Activated CD8-positive, alpha-beta memory T cell treated with anti-CD3 and anti-CD28 coated beads, Interleukin-2, amount 10 ng/mL, durations not matched to agents 7 days and 5 days (primary cell): ENCODE data around the gene ADAMTS3. TPM values are rescaled to one million over a fixed set of nuclear protein-coding genes. Genes with fewer than 3 reads are reported as not detected.
"Not testable (repeated sequence)": the region's sequence is repeated elsewhere in the genome, so short reads cannot be mapped to it uniquely, and the experiment has no call there.

Source experiments
- ATAC-seq: fragments of 150-1000 bp; cut with Tn5 transposase; one replicate; pipeline ENCODE4 v1.10.0; 2021; ENCODE audit warnings: moderate library complexity
- CTCF ChIA-PET: fragments of 350-600 bp; sonication (Branson Sonifier 250); formaldehyde crosslinking; loops from one replicate; lab custom pipeline; 2021; ENCODE audit warnings: antibody characterized with exemption; lab: Charles Lee
- DNase-seq: peaks from one replicate; pipeline ENCODE4 v3.0.0-alpha.2; 2020
- H3K27ac Mint-ChIP-seq: one replicate; pipeline ENCODE4 v1.8.0; 2021; ENCODE audit warnings: mild to moderate bottlenecking, mixed read lengths
- H3K27me3 Mint-ChIP-seq: one replicate; pipeline ENCODE4 v1.8.0; 2021; ENCODE audit warnings: mixed read lengths
- H3K36me3 Mint-ChIP-seq: one replicate; pipeline ENCODE4 v1.8.0; 2021; ENCODE audit warnings: mild to moderate bottlenecking, mixed read lengths
- H3K4me1 Mint-ChIP-seq: one replicate; pipeline ENCODE4 v1.8.0; 2021; ENCODE audit warnings: mixed read lengths
- H3K4me3 Mint-ChIP-seq: one replicate; pipeline ENCODE4 v1.8.0; 2021; ENCODE audit warnings: mild to moderate bottlenecking, moderate library complexity, mixed read lengths
- H3K9me3 Mint-ChIP-seq: one replicate; pipeline ENCODE4 v1.8.0; 2022; ENCODE audit warnings: low read depth, mixed read lengths
- total RNA-seq, 2 experiments: library from RNA; stranded (reverse); gene quantifications; one replicate each; pipeline ENCODE4 v1.2.3, GENCODE V29; 2021

The ADAMTS3 gene
- total RNA-seq, 2 experiments from 2014 or later: not detected

DNA sequence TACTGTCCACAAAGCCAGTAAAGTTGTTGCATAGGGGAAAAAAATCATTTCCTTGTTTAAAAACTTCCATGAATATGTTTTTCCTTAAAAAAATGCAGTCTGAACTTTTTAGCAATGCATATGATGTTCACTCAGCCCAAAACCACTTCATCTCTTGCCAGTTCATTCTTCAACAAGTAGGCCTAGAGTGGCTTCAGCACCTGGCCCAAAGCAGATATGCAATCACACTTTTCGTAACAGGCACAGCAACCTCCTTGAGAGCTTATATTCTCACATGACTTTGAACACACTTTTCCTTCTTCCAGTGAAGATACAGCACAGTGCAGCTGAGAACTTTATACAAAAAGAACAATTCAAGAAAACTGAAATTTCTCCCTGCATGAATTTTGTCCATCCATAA is 128.6 kb downstream of the ADAMTS3 start:
- CTCF ChIA-PET: no interaction called here

DNA sequence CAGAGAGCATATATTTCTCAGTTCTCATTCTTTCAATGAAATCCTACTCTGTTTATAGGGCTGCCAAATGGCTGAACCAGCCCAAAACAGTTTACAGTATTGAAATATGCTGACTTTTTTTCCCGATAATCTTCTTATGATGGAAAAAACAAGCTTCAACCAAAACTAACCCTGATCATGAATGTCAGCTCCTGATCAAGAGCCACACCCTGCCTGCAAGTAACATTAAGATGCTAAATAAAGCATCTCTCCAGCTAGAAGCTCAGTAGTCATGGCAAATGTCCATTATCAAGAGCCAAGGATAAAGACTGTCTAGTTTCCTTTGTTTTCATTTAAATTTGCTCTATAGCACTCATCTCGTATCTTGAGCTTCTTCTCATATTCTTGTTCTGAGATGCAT is 136.0 kb downstream of the ADAMTS3 start:
- CTCF ChIA-PET: no interaction called here
- H3K4me3 Mint-ChIP-seq: no peak overlapping the region
- peaks cover 2% of the 10 kb centered on the region for H3K9me3 Mint-ChIP-seq
- no peak overlapping the region for H3K27ac Mint-ChIP-seq
- no peaks in the 10 kb centered on the region for H3K4me1 Mint-ChIP-seq
- DNase-seq (no peak), ATAC-seq (no peak)
- no peaks in the 10 kb centered on the region for H3K36me3 Mint-ChIP-seq
- no peaks in the 10 kb centered on the region for H3K27me3 Mint-ChIP-seq

More for the DNA sequence above, 128.6 kb downstream of the ADAMTS3 start:
- no peak for ATAC-seq
- Mint-ChIP-seq H3K4me1 (no peaks in the 10 kb centered on the region), H3K4me3 (no peak overlapping the region), H3K27ac (no peak overlapping the region), H3K27me3 (no peaks in the 10 kb centered on the region), H3K9me3 (no peaks in the 10 kb centered on the region), H3K36me3 (no peaks in the 10 kb centered on the region)
- DNase-seq: no peak

DNA sequence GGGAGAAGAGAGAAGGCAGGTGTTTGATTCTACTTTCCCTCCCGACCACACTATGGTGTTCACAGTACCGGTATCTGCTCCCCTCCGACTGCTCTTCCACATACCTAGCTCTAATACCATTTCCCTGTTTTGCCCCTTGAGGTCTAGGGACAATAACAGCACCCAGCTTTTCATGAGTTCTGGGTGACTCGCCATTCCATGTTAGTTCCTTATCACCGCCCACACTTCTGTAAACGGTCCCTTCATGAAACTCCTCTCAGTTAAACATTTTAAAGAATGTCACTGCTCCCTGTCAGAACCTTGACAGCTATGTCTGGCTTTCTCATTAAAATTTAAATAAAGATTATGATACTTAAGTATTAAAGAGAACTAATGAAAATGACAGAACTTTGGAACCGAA is 136.7 kb downstream of the ADAMTS3 start:
- Mint-ChIP-seq H3K4me3 (no peak overlapping the region), H3K36me3 (no peaks in the 10 kb centered on the region), H3K4me1 (no peaks in the 10 kb centered on the region), H3K9me3 (peaks cover 2% of the 10 kb centered on the region), H3K27ac (no peak overlapping the region), H3K27me3 (no peaks in the 10 kb centered on the region)
- ATAC-seq (no peak), DNase-seq (no peak)
- CTCF ChIA-PET: no interaction called here

DNA sequence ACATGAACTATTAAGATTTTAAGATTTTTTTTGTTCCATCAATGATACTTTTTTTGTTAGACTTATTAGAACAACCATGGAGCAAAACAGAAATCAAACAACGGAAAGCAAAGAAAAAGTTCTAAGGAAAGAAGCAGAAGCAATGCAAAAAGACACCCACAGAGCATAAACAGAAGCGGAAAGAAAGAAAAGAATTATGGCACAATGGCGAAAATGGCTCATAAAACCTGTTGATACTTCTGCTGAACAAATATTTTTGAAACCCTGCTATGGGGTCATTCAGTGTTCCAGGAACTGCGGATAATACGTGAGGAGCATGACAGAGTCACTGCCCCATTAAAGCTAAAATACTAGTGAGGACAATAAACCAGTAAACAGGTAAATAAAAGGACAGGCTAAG is 138.0 kb downstream of the ADAMTS3 start:
- H3K27ac Mint-ChIP-seq: no peak overlapping the region
- H3K9me3 Mint-ChIP-seq: peaks cover 2% of the 10 kb centered on the region
- H3K36me3 Mint-ChIP-seq: no peaks in the 10 kb centered on the region
- no peaks in the 10 kb centered on the region for H3K27me3 Mint-ChIP-seq
- ATAC-seq (no peak), DNase-seq (no peak)
- no peak overlapping the region for H3K4me3 Mint-ChIP-seq
- CTCF ChIA-PET: no interaction called here
- H3K4me1 Mint-ChIP-seq: no peaks in the 10 kb centered on the region

DNA sequence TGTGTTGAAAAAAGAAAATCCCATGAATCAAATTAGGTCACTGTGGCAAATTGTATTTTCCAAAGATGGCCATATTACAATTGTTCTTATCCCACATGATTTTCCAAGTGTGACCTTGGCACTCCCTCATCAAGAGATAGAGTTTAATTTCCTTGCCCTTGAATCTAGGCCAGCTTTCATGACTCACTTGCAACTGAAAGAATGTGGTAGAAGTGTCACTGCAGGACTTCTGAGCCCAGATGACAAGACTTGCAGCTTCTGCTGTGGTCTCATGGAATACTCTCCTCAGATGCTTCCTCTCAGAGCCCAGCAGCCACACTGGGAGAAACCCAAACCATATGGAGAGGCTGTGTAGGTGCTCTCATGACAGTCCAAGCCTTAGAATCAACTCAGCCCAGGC is 139.0 kb downstream of the ADAMTS3 start:
- H3K4me3 Mint-ChIP-seq: no peak overlapping the region
- DNase-seq: no peak
- no peaks in the 10 kb centered on the region for H3K27me3 Mint-ChIP-seq
- CTCF ChIA-PET: no interaction called here
- H3K27ac Mint-ChIP-seq: no peak overlapping the region
- no peak for ATAC-seq
- no peaks in the 10 kb centered on the region for H3K36me3 Mint-ChIP-seq
- no peaks in the 10 kb centered on the region for H3K4me1 Mint-ChIP-seq
- peaks cover 2% of the 10 kb centered on the region for H3K9me3 Mint-ChIP-seq

DNA sequence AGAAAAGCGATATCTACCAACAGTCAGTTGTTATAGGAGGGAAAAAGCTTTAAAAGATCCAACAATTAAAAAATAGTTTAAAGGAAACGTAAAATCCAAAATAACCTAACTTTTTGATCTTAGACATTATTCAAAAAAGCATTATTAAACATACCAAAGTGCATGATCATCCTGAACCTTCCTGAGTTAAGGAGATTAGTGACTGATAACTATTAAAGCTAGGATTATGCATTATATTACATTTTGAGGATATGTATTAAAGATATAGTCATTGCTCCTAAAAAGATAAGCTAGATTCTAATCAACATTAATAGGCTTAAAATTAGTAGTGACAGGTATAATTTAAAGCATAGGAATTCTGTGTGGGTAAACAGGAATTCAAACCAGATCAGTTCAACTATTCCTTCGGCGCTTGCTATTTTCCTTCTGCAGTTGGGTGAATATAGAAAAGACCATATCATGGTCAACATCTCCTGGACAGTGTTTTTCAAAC is 139.6 kb downstream of the ADAMTS3 start:
- ATAC-seq: no peak
- DNase-seq: no peak
- Mint-ChIP-seq H3K27ac (no peak overlapping the region), H3K9me3 (no peaks in the 10 kb centered on the region), H3K4me1 (no peaks in the 10 kb centered on the region), H3K36me3 (no peaks in the 10 kb centered on the region), H3K27me3 (no peaks in the 10 kb centered on the region), H3K4me3 (no peak overlapping the region)
- CTCF ChIA-PET: no interaction called here

DNA sequence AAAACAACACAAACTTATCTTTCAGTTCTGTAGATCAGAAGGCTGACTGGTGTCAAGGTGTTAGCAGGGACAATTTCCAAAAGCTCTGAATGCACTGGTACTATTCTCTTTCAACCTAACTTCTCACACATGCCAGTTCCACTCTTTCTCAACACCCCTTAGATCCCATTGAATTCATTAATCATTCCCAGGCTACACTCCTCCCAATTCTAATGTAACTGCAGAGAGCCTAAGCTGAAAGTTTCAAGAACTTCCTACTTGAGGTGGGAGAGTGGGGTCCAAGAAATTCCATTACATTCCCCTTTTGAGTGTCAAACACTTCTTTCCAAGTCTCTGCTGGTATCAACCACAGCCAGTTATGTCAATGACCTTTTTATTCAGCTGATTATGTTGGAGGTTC is 142.0 kb downstream of the ADAMTS3 start:
- CTCF ChIA-PET: no interaction called here
- no peaks in the 10 kb centered on the region for H3K36me3 Mint-ChIP-seq
- no peaks in the 10 kb centered on the region for H3K27me3 Mint-ChIP-seq
- H3K27ac Mint-ChIP-seq: no peak overlapping the region
- no peak for DNase-seq
- H3K4me1 Mint-ChIP-seq: no peaks in the 10 kb centered on the region
- H3K4me3 Mint-ChIP-seq: no peak overlapping the region
- no peaks in the 10 kb centered on the region for H3K9me3 Mint-ChIP-seq
- ATAC-seq: no peak

DNA sequence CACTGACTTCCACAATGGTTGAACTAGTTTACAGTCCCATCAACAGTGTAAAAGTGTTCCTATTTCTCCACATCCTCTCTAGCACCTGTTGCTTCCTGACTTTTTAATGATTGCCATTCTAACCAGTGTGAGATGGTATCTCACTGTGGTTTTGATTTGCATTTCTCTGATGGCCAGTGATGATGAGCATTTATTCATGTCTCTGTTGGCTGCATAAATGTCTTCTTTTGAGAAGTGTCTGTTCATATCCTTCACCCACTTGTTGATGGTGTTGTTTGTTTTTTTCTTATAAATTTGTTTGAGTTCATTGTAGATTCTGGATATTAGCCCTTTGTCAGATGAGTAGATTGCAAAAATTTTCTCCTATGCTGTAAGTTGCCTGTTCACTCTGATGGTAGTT is 143.1 kb downstream of the ADAMTS3 start:
- H3K36me3 Mint-ChIP-seq, CTCF ChIA-PET, ATAC-seq, DNase-seq, H3K9me3 Mint-ChIP-seq, H3K4me1 Mint-ChIP-seq, H3K27me3 Mint-ChIP-seq, H3K27ac Mint-ChIP-seq, H3K4me3 Mint-ChIP-seq: not testable (repeated sequence)

DNA sequence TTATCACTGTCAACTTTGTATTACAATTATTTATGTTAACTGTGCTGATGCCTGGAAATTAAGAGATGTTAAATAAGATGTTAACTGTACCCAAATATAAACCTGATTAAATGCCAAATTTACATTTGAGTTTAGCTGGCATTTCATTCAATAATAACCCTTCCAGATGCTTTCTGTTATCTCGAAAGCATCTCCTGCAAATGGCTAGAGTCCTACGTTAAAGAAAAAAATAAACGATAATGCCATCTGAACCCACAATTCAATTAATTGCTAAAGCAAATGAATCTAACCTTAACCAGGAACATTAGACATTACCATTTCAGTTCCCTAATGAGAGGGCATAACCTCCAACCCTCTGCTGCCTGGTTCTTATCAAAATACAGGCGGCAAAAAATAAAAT is 145.0 kb downstream of the ADAMTS3 start:
- Mint-ChIP-seq H3K4me1 (no peaks in the 10 kb centered on the region), H3K36me3 (no peaks in the 10 kb centered on the region), H3K27me3 (no peaks in the 10 kb centered on the region), H3K4me3 (no peak overlapping the region), H3K9me3 (no peaks in the 10 kb centered on the region), H3K27ac (no peak overlapping the region)
- DNase-seq: no peak
- no peak for ATAC-seq
- CTCF ChIA-PET: no interaction called here

DNA sequence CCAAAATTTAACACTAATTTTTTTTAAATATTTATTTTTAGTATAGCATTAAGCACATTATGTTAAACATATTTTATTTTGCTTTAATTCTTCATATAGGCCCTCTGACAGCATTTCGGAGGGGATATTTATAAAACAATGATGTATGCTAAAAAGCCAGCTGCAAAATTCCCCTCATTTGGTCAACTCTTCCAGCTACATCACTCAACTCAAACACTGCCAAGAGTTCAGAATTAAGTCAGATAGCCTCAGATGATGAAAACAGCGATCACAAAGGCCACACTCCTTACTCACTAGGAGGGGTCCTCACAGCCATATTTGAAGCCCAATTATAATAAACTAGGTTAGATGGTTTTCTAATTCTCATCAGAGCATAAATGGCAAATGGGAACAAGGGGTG is 146.6 kb downstream of the ADAMTS3 start:
- Mint-ChIP-seq H3K9me3 (no peaks in the 10 kb centered on the region), H3K36me3 (no peaks in the 10 kb centered on the region), H3K4me1 (no peaks in the 10 kb centered on the region), H3K27ac (no peak overlapping the region), H3K4me3 (no peak overlapping the region), H3K27me3 (no peaks in the 10 kb centered on the region)
- ATAC-seq (no peak), DNase-seq (no peak)
- CTCF ChIA-PET: no interaction called here

DNA sequence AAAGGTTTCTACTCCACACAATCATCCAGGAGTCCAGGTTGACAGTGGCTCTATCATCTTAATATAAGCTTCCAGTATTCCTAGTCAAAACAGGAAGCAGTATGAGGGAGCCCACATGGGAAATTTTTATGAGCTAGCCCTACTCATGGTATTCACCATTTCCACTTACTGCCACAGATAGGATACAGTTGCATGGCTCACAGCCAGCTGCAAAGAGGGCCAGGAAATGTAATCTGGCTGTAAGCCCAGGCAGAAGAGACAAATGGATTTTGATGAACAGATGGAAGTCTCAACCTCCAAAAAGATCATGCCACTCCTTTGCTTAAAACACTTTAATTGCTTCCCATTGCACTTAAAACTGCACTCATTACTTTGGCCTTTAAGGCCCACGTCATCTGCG is 150.6 kb downstream of the ADAMTS3 start:
- no peaks in the 10 kb centered on the region for H3K36me3 Mint-ChIP-seq
- no peaks in the 10 kb centered on the region for H3K4me1 Mint-ChIP-seq
- no peaks in the 10 kb centered on the region for H3K27me3 Mint-ChIP-seq
- H3K4me3 Mint-ChIP-seq: no peak overlapping the region
- no peaks in the 10 kb centered on the region for H3K9me3 Mint-ChIP-seq
- no peak overlapping the region for H3K27ac Mint-ChIP-seq
- CTCF ChIA-PET: no interaction called here
- DNase-seq (no peak), ATAC-seq (no peak)

DNA sequence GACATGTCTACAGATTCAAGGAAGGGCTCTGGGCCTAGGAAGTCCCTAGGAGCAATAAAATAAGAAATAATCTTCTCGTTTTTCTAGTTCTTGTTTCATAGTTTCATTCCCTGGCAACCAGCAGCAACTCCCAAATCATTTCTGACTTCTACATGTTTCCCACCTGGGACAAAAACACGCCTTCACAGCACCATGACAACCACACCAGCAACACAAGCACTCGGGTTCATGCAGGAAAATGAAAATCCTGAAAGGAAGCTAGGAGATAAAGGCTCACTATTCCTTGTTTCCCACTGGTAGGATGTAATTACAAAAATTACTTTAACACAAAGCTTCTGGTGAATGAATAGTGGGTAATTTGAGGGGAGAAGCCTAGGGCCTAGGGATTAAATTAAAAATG is 158.9 kb downstream of the ADAMTS3 start:
- Mint-ChIP-seq H3K9me3 (no peaks in the 10 kb centered on the region), H3K36me3 (no peaks in the 10 kb centered on the region), H3K27me3 (no peaks in the 10 kb centered on the region), H3K4me1 (no peaks in the 10 kb centered on the region), H3K27ac (no peak overlapping the region), H3K4me3 (no peak overlapping the region)
- CTCF ChIA-PET: no interaction called here
- ATAC-seq (no peak), DNase-seq (no peak)

DNA sequence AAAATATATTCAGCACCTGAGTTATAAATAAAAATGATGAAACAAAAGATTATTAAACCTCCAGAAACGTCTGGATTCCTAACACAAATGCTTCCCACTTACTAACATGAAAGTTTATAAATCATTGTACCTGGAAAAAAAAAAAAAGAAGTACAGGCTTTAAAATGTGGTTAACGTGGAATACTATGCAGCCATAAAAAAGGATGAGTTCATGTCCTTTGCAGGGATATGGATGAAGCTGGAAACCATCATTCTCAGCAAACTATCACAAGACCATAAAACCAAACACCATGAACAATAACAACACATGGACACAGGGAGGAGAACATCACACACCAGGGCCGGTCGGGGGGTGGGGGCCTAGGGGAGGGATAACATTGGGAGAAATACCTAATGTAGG is 160.5 kb downstream of the ADAMTS3 start:
- ATAC-seq: no peak
- Mint-ChIP-seq H3K4me3 (no peak overlapping the region), H3K36me3 (no peaks in the 10 kb centered on the region), H3K27ac (no peak overlapping the region), H3K9me3 (no peaks in the 10 kb centered on the region), H3K4me1 (no peaks in the 10 kb centered on the region), H3K27me3 (no peaks in the 10 kb centered on the region)
- CTCF ChIA-PET: no interaction called here
- no peak for DNase-seq

DNA sequence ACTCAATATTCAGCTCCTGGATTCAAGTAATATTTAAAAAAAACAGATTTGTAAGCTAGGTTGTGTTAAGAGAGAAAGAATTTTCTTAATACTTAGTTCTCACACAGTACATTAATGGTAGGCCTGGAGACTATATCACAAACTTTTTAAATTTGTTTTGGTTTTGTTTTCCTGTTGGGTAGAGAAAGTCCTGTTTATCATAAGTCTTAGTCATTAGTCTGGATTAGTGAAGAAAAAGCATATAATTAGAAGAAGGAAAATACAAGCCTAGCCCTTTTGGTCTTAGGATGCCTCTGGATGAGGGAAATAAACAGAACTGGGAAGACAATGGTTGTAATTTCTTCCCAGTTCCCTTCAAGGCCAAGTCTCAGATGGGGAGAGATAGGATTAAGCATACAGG is 163.6 kb downstream of the ADAMTS3 start:
- ATAC-seq: no peak
- Mint-ChIP-seq H3K4me3 (no peak overlapping the region), H3K27ac (no peak overlapping the region), H3K27me3 (no peaks in the 10 kb centered on the region), H3K4me1 (no peaks in the 10 kb centered on the region), H3K36me3 (no peaks in the 10 kb centered on the region), H3K9me3 (no peaks in the 10 kb centered on the region)
- DNase-seq: no peak
- CTCF ChIA-PET: no interaction called here

DNA sequence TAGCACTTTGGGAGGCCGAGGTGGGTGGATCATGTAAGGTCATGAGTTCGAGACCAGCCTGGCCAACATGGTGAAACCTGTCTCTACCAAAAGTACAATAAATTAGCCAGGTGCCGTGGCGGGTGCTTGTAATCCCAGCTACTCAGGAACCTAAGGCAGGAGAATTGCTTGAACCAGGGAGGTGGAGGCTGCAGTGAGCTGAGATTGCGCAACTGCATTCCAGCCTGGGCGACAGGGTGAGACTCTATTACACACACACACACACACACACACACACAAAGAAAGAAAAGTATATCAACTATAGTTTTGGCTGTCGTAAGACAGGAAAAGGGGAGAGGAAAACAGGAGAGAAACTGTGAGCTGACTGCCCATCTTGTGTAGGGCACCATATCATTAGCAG is 171.7 kb downstream of the ADAMTS3 start:
- no peak overlapping the region for H3K4me3 Mint-ChIP-seq

More for the DNA sequence above, 171.7 kb downstream of the ADAMTS3 start:
- H3K27ac Mint-ChIP-seq: no peak overlapping the region
- ATAC-seq: no peak
- H3K4me1 Mint-ChIP-seq: no peaks in the 10 kb centered on the region
- no peaks in the 10 kb centered on the region for H3K36me3 Mint-ChIP-seq
- no peaks in the 10 kb centered on the region for H3K9me3 Mint-ChIP-seq
- CTCF ChIA-PET: no interaction called here
- no peaks in the 10 kb centered on the region for H3K27me3 Mint-ChIP-seq
- DNase-seq: no peak
